NB4 (cell line): Measurements from ENCODE around the gene TMEM97.

Experiments used
- MAX ChIP-seq: IDR thresholded peaks from 2 replicates; pipeline ENCODE4 v1.6.1; 2011; ENCODE audit warnings: low read depth, low read length
- POLR2A ChIP-seq: IDR thresholded peaks from 2 replicates; pipeline ENCODE4 v1.6.1; 2011; ENCODE audit warnings: mild to moderate bottlenecking; ENCODE audit not compliant: insufficient read length; ENCODE audit errors: extremely low read depth

- TF ChIP-seq MAX: no peak
- TF ChIP-seq POLR2A: no peak
Observed at GRCh38 chr17:28370035-28370743, 51.2 kb downstream of the TMEM97 start, which contains the start of gene VTN.
